Muscle of back (tissue), 11 donors: ENCODE measurements around the gene LRRK1. TPM values are rescaled to one million over a fixed set of nuclear protein-coding genes. Genes with fewer than 3 reads are reported as not detected.

Experiments
- DNase-seq, 3 donors: peaks; one replicate each; pipeline versions ENCODE4 v3.0.0 to v3.0.0-alpha.2; 2013
- polyA plus RNA-seq, 10 donors: library from polyadenylated mRNA; unstranded; fragments of 120-200 nt; gene quantifications; one replicate each; pipeline ENCODE4 v1.2.1, GENCODE V29; 2013; ENCODE audit not compliant: insufficient read length in 10 of 10

LRRK1 gene
- polyA plus RNA-seq, 10 donors, result 4.6 to 8.7 (median 6.2) TPM

GRCh38 chr15:101004500-101004899, 85.3 kb downstream of the LRRK1 start:
- DNase-seq, result no peak

- no peak for DNase-seq
Measured at GRCh38 chr15:101004986-101005747, 86.0 kb downstream of the LRRK1 start.

GRCh38 chr15:101006931-101007691, 88.0 kb downstream of the LRRK1 start:
- DNase-seq, result peak; percentile 79 to 91 (median 88)

GRCh38 chr15:101008158-101009139, 89.3 kb downstream of the LRRK1 start:
- peak; percentile 49 to 88 (median 77) for DNase-seq

GRCh38 chr15:101009176-101009575, 90.0 kb downstream of the LRRK1 start:
- DNase-seq, result no peak

GRCh38 chr15:101010781-101011180, 91.6 kb downstream of the LRRK1 start:
- DNase-seq, result no peak

- no peak for DNase-seq
Measured at GRCh38 chr15:101012326-101013200, 93.4 kb downstream of the LRRK1 start.

- DNase-seq, result no peak
Measured at GRCh38 chr15:101013201-101013550, 94.0 kb downstream of the LRRK1 start.

GRCh38 chr15:101013769-101014675, 94.9 kb downstream of the LRRK1 start:
- DNase-seq, result peak in 1 of 3 donors; percentile 54

- peak; percentile 52 to 88 (median 81) for DNase-seq
Measured at GRCh38 chr15:101014921-101015841, 96.0 kb downstream of the LRRK1 start.

- DNase-seq, result no peak
Measured at GRCh38 chr15:101016581-101016980, 97.4 kb downstream of the LRRK1 start.

- DNase-seq, result no peak
Measured at GRCh38 chr15:101017093-101017754, 98.1 kb downstream of the LRRK1 start.

GRCh38 chr15:101018016-101018415, 98.9 kb downstream of the LRRK1 start:
- no peak for DNase-seq

GRCh38 chr15:101018450-101018849, 99.3 kb downstream of the LRRK1 start:
- no peak for DNase-seq

- no peak for DNase-seq
Measured at GRCh38 chr15:101019366-101019896, 100.3 kb downstream of the LRRK1 start.

- DNase-seq, result no peak
Measured at GRCh38 chr15:101020451-101020850, 101.3 kb downstream of the LRRK1 start.

- DNase-seq, result no peak
Measured at GRCh38 chr15:101020945-101021344, 101.8 kb downstream of the LRRK1 start.

GRCh38 chr15:101022306-101022705, 103.1 kb downstream of the LRRK1 start:
- no peak for DNase-seq
